Testis (tissue), 2 donors: ENCODE data around the gene RNF213.

Experiments
- POLR2A ChIP-seq: fragments of 450-650 bp; IDR thresholded peaks from one replicate; pipeline ENCODE4 v1.6.1; 2017; ENCODE audit warnings: antibody characterized with exemption, mild to moderate bottlenecking, moderate library complexity
- TF ChIP-seq, protein P1 (sequence below), 3 experiments: fragments of 450-650 bp in 2 of 3; fragments of 200-600 bp in 1 of 3; sonication (generic) in 1 of 3; IDR thresholded peaks; one replicate each; pipeline ENCODE4 v1.5.1; 2016 to 2019; ENCODE audit warnings: antibody characterized with exemption in 3 of 3, mild to moderate bottlenecking in 2 of 3, moderate library complexity in 1 of 3

DNA sequence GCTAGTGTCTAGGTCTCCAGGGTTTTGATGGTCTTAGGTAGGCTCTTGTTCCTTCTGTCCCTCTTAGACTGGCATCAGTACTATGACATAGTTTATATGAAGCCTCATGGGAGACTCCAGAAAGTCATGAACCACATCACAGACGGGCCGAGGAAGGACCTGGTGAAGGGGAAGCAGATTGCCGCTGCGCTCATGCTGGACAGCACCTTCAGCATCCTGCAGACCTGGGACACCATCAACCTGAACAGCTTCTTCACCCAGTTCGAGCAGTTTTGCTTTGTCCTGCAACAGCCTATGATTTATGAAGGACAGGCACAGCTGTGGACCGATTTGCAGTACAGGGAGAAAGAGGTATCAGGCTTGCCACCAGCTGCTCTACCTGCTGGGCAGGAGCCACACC lies 34.0 kb downstream of the RNF213 start:
- TF ChIP-seq, protein P1, sequence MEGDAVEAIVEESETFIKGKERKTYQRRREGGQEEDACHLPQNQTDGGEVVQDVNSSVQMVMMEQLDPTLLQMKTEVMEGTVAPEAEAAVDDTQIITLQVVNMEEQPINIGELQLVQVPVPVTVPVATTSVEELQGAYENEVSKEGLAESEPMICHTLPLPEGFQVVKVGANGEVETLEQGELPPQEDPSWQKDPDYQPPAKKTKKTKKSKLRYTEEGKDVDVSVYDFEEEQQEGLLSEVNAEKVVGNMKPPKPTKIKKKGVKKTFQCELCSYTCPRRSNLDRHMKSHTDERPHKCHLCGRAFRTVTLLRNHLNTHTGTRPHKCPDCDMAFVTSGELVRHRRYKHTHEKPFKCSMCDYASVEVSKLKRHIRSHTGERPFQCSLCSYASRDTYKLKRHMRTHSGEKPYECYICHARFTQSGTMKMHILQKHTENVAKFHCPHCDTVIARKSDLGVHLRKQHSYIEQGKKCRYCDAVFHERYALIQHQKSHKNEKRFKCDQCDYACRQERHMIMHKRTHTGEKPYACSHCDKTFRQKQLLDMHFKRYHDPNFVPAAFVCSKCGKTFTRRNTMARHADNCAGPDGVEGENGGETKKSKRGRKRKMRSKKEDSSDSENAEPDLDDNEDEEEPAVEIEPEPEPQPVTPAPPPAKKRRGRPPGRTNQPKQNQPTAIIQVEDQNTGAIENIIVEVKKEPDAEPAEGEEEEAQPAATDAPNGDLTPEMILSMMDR (IDR thresholded peaks at IDR 0.05) = no peak
- TF ChIP-seq POLR2A = no peak
